ENCODE results near the gene ADGRE3. TPM values are rescaled to one million over a fixed set of nuclear protein-coding genes. Genes with fewer than 3 reads are reported as not detected.

The ADGRE3 gene
- total RNA-seq, 1 donor from 2014 or later, result not detected

DNA sequence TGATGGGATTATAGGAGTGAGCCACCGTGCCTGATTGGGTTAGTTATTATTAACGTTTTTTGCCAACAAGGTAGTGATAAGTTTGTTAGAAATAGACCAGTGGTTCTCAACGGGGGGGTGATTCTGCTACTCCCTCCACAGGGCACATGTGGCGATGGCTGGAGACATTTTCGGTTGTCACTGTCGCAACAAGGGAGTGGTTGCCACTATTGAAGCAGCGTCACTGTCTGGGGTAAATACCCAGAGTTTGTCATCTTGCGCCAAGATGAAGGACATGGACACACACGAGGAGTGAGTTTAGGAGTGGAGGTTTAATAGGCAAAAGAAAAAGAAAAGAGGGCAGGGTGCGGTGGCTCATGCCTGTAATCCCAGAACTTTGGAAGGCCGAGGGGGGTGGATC, 18.9 kb downstream of the ADGRE3 start:
- DNase-seq, result no peak
- Mint-ChIP-seq H3K4me3 (ENCODE audit: unreplicated experiment) (no peak overlapping the region), H3K36me3 (ENCODE audit: unreplicated experiment) (no peaks in the 10 kb centered on the region), H3K27me3 (ENCODE audit: unreplicated experiment) (peaks cover 5% of the 10 kb centered on the region), H3K4me1 (ENCODE audit: low read depth, unreplicated experiment) (no peaks in the 10 kb centered on the region), H3K27ac (ENCODE audit: unreplicated experiment) (no peak overlapping the region), H3K9me3 (ENCODE audit: unreplicated experiment) (no peaks in the 10 kb centered on the region)
- TF ChIP-seq, protein P1, sequence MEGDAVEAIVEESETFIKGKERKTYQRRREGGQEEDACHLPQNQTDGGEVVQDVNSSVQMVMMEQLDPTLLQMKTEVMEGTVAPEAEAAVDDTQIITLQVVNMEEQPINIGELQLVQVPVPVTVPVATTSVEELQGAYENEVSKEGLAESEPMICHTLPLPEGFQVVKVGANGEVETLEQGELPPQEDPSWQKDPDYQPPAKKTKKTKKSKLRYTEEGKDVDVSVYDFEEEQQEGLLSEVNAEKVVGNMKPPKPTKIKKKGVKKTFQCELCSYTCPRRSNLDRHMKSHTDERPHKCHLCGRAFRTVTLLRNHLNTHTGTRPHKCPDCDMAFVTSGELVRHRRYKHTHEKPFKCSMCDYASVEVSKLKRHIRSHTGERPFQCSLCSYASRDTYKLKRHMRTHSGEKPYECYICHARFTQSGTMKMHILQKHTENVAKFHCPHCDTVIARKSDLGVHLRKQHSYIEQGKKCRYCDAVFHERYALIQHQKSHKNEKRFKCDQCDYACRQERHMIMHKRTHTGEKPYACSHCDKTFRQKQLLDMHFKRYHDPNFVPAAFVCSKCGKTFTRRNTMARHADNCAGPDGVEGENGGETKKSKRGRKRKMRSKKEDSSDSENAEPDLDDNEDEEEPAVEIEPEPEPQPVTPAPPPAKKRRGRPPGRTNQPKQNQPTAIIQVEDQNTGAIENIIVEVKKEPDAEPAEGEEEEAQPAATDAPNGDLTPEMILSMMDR (IDR thresholded peaks at IDR 0.05; ENCODE audit: partially characterized antibody, unreplicated experiment), result no peak

DNA sequence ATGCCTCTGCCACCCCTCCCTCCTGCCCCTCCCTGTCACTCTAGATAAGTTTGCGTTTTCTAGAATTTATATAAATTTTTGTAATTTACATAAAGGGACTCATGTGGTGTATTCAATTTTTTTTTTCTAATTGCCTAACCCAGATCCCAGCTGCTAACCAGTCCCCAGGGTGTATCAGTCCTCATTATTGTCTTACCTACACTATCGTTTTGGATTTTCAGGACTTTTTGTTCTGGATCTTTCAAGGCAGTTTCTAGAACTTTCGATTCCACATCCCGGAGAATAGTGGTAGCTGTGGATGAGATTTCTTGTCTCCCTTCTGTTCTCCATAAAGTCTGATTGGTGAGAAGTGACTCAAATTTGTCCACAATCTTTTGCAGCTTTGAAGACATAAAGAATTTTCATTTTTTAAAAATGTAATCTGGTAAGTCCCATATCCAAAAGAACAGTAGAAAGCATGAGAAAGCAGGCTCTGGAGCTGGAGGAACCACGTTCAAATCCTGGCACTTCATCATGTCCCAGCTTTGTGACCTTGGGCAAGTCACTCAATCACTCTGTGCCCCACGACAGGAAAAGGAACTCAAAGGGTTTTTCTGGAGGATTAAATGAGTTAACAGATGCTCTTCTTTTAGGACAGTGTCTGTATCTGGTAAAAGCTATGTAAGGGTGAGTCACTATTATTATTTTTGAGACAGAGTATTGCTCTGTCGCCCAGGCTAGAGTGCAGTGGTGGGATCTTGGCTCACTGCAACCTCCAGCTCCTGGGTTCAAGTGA, 19.7 kb downstream of the ADGRE3 start:
- no peak overlapping the region for H3K27ac Mint-ChIP-seq (ENCODE audit: unreplicated experiment)
- H3K27me3 Mint-ChIP-seq (ENCODE audit: unreplicated experiment), result peaks cover 7% of the 10 kb centered on the region
- TF ChIP-seq, protein P1 (IDR thresholded peaks at IDR 0.05; ENCODE audit: partially characterized antibody, unreplicated experiment), result no peak
- no peak for DNase-seq
- no peaks in the 10 kb centered on the region for H3K36me3 Mint-ChIP-seq (ENCODE audit: unreplicated experiment)
- H3K4me1 Mint-ChIP-seq (ENCODE audit: low read depth, unreplicated experiment), result no peaks in the 10 kb centered on the region
- no peak overlapping the region for H3K4me3 Mint-ChIP-seq (ENCODE audit: unreplicated experiment)
- no peaks in the 10 kb centered on the region for H3K9me3 Mint-ChIP-seq (ENCODE audit: unreplicated experiment)

DNA sequence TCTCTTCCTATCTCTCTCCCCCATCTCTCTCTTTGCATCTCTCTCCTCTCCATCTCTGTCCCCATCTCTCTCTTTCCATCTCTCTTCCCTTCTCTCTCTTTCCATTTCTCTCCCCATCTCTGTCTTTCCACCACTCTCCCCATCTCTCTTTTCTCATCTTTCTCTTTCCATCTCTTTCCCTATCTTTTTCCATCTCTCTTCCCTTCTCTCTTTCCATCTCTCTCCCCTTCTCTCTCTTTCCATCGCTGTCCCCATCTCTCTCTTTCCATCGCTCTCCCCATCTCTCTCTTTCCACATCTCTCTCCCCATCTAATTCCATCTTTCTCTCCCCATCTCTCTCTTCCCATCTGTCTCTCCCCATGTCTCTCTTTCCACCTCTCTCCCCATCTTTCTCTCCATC, 24.5 kb downstream of the ADGRE3 start:
- Mint-ChIP-seq H3K4me1 (ENCODE audit: low read depth, unreplicated experiment) (no peaks in the 10 kb centered on the region), H3K27me3 (ENCODE audit: unreplicated experiment) (peaks cover 8% of the 10 kb centered on the region), H3K27ac (ENCODE audit: unreplicated experiment) (no peak overlapping the region), H3K4me3 (ENCODE audit: unreplicated experiment) (no peak overlapping the region), H3K36me3 (ENCODE audit: unreplicated experiment) (no peaks in the 10 kb centered on the region), H3K9me3 (ENCODE audit: unreplicated experiment) (peaks cover 1% of the 10 kb centered on the region)
- DNase-seq, result no peak
- TF ChIP-seq, protein P1 (IDR thresholded peaks at IDR 0.05; ENCODE audit: partially characterized antibody, unreplicated experiment), result no peak

DNA sequence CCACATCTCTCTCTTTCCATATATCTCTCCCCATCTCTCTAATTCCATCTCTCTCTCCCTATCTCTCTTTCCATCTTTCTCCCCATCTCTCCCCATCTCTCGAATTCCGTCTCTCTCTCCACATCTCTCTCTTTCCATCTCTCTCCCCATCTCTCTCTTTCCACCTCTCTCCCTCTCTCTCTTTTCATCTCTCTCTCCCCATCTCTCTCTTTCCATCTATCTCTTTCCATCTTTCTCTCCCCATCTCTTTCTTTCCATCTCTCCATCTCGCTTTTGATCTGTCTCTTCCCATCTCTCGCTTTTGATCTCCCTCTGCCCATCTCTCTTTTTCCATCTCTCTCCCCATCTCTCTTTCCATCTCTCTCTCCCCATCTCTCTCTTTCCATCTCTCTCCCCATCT, 25.6 kb downstream of the ADGRE3 start:
- DNase-seq, result no peak
- Mint-ChIP-seq H3K27ac (ENCODE audit: unreplicated experiment) (no peak overlapping the region), H3K4me1 (ENCODE audit: low read depth, unreplicated experiment) (no peaks in the 10 kb centered on the region), H3K4me3 (ENCODE audit: unreplicated experiment) (no peak overlapping the region), H3K9me3 (ENCODE audit: unreplicated experiment) (peaks cover 1% of the 10 kb centered on the region), H3K27me3 (ENCODE audit: unreplicated experiment) (peaks cover 8% of the 10 kb centered on the region), H3K36me3 (ENCODE audit: unreplicated experiment) (no peaks in the 10 kb centered on the region)
- TF ChIP-seq, protein P1 (IDR thresholded peaks at IDR 0.05; ENCODE audit: partially characterized antibody, unreplicated experiment), result no peak

DNA sequence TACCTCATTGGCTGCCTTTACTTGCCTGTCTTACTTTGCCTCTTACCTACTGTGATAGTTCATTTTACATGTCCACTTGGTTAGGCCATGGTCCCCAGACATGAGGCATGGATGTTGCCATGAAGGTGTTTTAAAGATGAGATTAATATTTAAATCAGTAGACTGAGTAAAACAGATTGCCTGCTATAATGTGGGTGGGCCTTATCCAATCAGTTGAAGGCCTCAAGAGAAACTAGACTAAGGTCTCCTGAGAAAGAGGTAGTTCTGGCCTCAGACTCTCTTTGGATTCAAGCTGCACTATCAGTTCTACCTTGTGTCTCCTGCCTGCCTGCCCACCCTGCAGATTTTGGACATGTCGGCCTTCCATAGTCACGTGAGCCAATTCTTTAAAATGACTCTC, 26.1 kb downstream of the ADGRE3 start:
- Mint-ChIP-seq H3K9me3 (ENCODE audit: unreplicated experiment) (peaks cover 1% of the 10 kb centered on the region), H3K27me3 (ENCODE audit: unreplicated experiment) (peaks cover 8% of the 10 kb centered on the region), H3K27ac (ENCODE audit: unreplicated experiment) (no peak overlapping the region), H3K36me3 (ENCODE audit: unreplicated experiment) (no peaks in the 10 kb centered on the region), H3K4me1 (ENCODE audit: low read depth, unreplicated experiment) (no peaks in the 10 kb centered on the region), H3K4me3 (ENCODE audit: unreplicated experiment) (no peak overlapping the region)
- TF ChIP-seq, protein P1 (IDR thresholded peaks at IDR 0.05; ENCODE audit: partially characterized antibody, unreplicated experiment), result no peak
- no peak for DNase-seq
